ENCODE results near the gene SCLY.
A peak's percentile ranks its signal among the peaks of the same experiment; 100 is the strongest.

Gene SCLY

GRCh38 chr2:238098901-238099713 is 38.3 kb downstream of the SCLY start:
- DNase-seq = no peak

GRCh38 chr2:238099714-238100048 is 38.9 kb downstream of the SCLY start:
- DNase-seq = no peak

- DNase-seq = no peak
Observed at GRCh38 chr2:238100049-238100820, 39.4 kb downstream of the SCLY start, which contains the start of gene ESPNL. TSS of gene ESPNL (plus strand) at chr2:238100340. CDS start at chr2:238100420, 80 bp downstream.

GRCh38 chr2:238100821-238101771 is 40.3 kb downstream of the SCLY start:
- no peak for DNase-seq

GRCh38 chr2:238101891-238102841 is 41.4 kb downstream of the SCLY start:
- no peak for DNase-seq

GRCh38 chr2:238102865-238103264 is 42.1 kb downstream of the SCLY start:
- no peak for DNase-seq

- DNase-seq = no peak
Observed at GRCh38 chr2:238103465-238104225, 42.8 kb downstream of the SCLY start.

GRCh38 chr2:238104226-238104690 is 43.5 kb downstream of the SCLY start:
- DNase-seq = no peak

- no peak for DNase-seq
Observed at GRCh38 chr2:238104691-238105371, 44.0 kb downstream of the SCLY start.

- no peak for DNase-seq
Observed at GRCh38 chr2:238105506-238106338, 44.9 kb downstream of the SCLY start.

GRCh38 chr2:238106339-238106697 is 45.5 kb downstream of the SCLY start:
- DNase-seq = no peak

- no peak for DNase-seq
Observed at GRCh38 chr2:238106698-238107524, 46.1 kb downstream of the SCLY start.

- no peak for DNase-seq
Observed at GRCh38 chr2:238107525-238108422, 47.0 kb downstream of the SCLY start.

GRCh38 chr2:238108423-238109183 is 47.8 kb downstream of the SCLY start:
- no peak for DNase-seq

- no peak for DNase-seq
Observed at GRCh38 chr2:238113611-238114010, 52.8 kb downstream of the SCLY start.

GRCh38 chr2:238114331-238114841 is 53.6 kb downstream of the SCLY start:
- DNase-seq = peak in 1 of 5 donors; percentile 2
